Neuronal stem cell (in vitro differentiated cells): ENCODE measurements around the gene S100Z.

ENCODE experiments used
- DNase-seq: peaks from one replicate; pipeline ENCODE4 v3.0.0-alpha.2; 2013; ENCODE audit warnings: low spot score
- H2AFZ ChIP-seq: one replicate; pipeline ENCODE4 v1.6.1; 2013; ENCODE audit warnings: mild to moderate bottlenecking, low read length, inconsistent platforms
- H2AK5ac ChIP-seq: 2 replicates; pipeline ENCODE4 v1.6.1; 2013; ENCODE audit warnings: low read depth, mild to moderate bottlenecking, inconsistent platforms, low read length, moderate library complexity, mixed read lengths
- H2BK120ac ChIP-seq: 2 replicates; pipeline ENCODE4 v1.6.1; 2013; ENCODE audit warnings: low read depth, mild to moderate bottlenecking, inconsistent platforms, low read length, moderate library complexity, mixed read lengths
- H2BK12ac ChIP-seq: one replicate; pipeline ENCODE4 v1.6.1; 2013; ENCODE audit warnings: low read length, inconsistent platforms
- H2BK15ac ChIP-seq: 2 replicates; pipeline ENCODE4 v1.6.1; 2013; ENCODE audit warnings: mild to moderate bottlenecking, low read length, inconsistent platforms, mixed read lengths
- H2BK5ac ChIP-seq: one replicate; pipeline ENCODE4 v1.6.1; 2013; ENCODE audit warnings: inconsistent platforms, mild to moderate bottlenecking, low read length, moderate library complexity
- H3K14ac ChIP-seq: one replicate; pipeline ENCODE4 v1.6.1; 2013; ENCODE audit warnings: low read length, inconsistent platforms
- H3K18ac ChIP-seq: 2 replicates; pipeline ENCODE4 v1.6.1; 2013; ENCODE audit warnings: low read length, inconsistent platforms
- H3K23ac ChIP-seq: 2 replicates; pipeline ENCODE4 v1.6.1; 2013; ENCODE audit warnings: low read depth, mild to moderate bottlenecking, mixed read lengths, low read length, inconsistent platforms; ENCODE audit not compliant: poor library complexity
- H3K27ac ChIP-seq: replicated peaks from 3 replicates; pipeline ENCODE4 v1.5.1; 2013; ENCODE audit warnings: low read length, inconsistent platforms
- H3K27me3 ChIP-seq, 3 experiments: 2 replicates each; pipeline ENCODE4 v1.6.1; 2013; ENCODE audit warnings: low read length in 3 of 3, mild to moderate bottlenecking in 2 of 3, inconsistent platforms in 1 of 3, low read depth in 1 of 3, mixed read lengths in 1 of 3, moderate library complexity in 1 of 3; ENCODE audit not compliant: control insufficient read depth in 3 of 3, insufficient read depth in 3 of 3
- H3K36me3 ChIP-seq, 2 donors: replicated peaks in 1 of 2; 2 replicates each; pipeline ENCODE4 v1.6.1; 2013; ENCODE audit warnings: low read length in 2 of 2; ENCODE audit not compliant: control insufficient read depth in 2 of 2, insufficient read depth in 2 of 2
- H3K4ac ChIP-seq: 2 replicates; pipeline ENCODE4 v1.6.1; 2013; ENCODE audit warnings: inconsistent platforms, mild to moderate bottlenecking, low read length, moderate library complexity
- H3K4me1 ChIP-seq, 2 donors: 1 replicate in 1 of 2; 2 replicates in 1 of 2; pipeline ENCODE4 v1.6.1; 2013; ENCODE audit warnings: low read length in 2 of 2, low read depth in 1 of 2; ENCODE audit not compliant: control insufficient read depth in 2 of 2, insufficient read depth in 1 of 2
- H3K4me2 ChIP-seq: one replicate; pipeline ENCODE4 v1.6.1; 2013; ENCODE audit warnings: mild to moderate bottlenecking, low read length, inconsistent platforms; ENCODE audit not compliant: insufficient read depth, poor library complexity, severe bottlenecking
- H3K4me3 ChIP-seq, 2 donors: 2 replicates each; pipeline ENCODE4 v1.5.1; 2013; ENCODE audit warnings: low read length in 2 of 2, mild to moderate bottlenecking in 2 of 2, inconsistent platforms in 1 of 2, moderate library complexity in 1 of 2
- H3K79me1 ChIP-seq: one replicate; pipeline ENCODE4 v1.6.1; 2013; ENCODE audit warnings: low read depth, mild to moderate bottlenecking, inconsistent platforms, low read length, moderate library complexity
- H3K9ac ChIP-seq: one replicate; pipeline ENCODE4 v1.6.1; 2013; ENCODE audit warnings: mild to moderate bottlenecking, low read depth, low read length, inconsistent platforms; ENCODE audit not compliant: poor library complexity
- H3K9me3 ChIP-seq, 2 donors: replicated peaks in 1 of 2; 2 replicates each; pipeline versions ENCODE3 to v1.6.1; 2013; ENCODE audit warnings: low read length in 2 of 2, mild to moderate bottlenecking in 2 of 2, inconsistent platforms in 1 of 2, low read depth in 1 of 2, mixed read lengths in 1 of 2, moderate library complexity in 1 of 2; ENCODE audit not compliant: control insufficient read depth in 2 of 2, insufficient read depth in 1 of 2
- H4K8ac ChIP-seq: one replicate; pipeline ENCODE4 v1.6.1; 2013; ENCODE audit warnings: low read depth, mild to moderate bottlenecking, inconsistent platforms, low read length, moderate library complexity
- H4K91ac ChIP-seq: one replicate; pipeline ENCODE4 v1.6.1; 2013; ENCODE audit warnings: low read length, low read depth, mild to moderate bottlenecking, inconsistent platforms; ENCODE audit not compliant: poor library complexity
- WGBS, 2 donors: extraction: QIAGEN DNeasy Blood & Tissue Kit; methylation state at CpG; one replicate each; pipeline ENCODE4 v1.1.7; 2013; ENCODE audit warnings: missing lambda C conversion rate in 2 of 2, mixed read lengths in 1 of 2; ENCODE audit not compliant: insufficient read length in 2 of 2, insufficient replicate concordance in 1 of 2; ENCODE audit errors: extremely low coverage in 2 of 2; 5-methylcytosine and 5-hydroxymethylcytosine counted together

Gene S100Z

GRCh38 chr5:76861612-76862011, 11.8 kb downstream of the S100Z start:
- Histone ChIP-seq H3K4me2 (no peak overlapping the region), H3K18ac (no peak overlapping the region), H2BK15ac (no peak overlapping the region), H3K23ac (no peak overlapping the region), H2AK5ac (no peak overlapping the region), H3K4me3 (no peak overlapping the region), H2AFZ (no peak overlapping the region), H3K4me1 (no peaks in the 10 kb centered on the region), H3K4ac (no peak overlapping the region), H2BK120ac (no peak overlapping the region), H4K91ac (no peak overlapping the region), H3K9me3 (no peaks in the 10 kb centered on the region), H3K36me3 (no peaks in the 10 kb centered on the region), H3K14ac (no peak overlapping the region), H3K27me3 (no peaks in the 10 kb centered on the region), H3K9ac (no peak overlapping the region), H4K8ac (no peak overlapping the region), H2BK5ac (no peak overlapping the region), H3K27ac (no peak overlapping the region), H2BK12ac (no peak overlapping the region), H3K79me1 (no peaks in the 10 kb centered on the region)
- DNase-seq: no peak
- WGBS, 2 donors: no CpG with 5 or more reads among the region's 5 CpGs

GRCh38 chr5:76863001-76863400, 13.2 kb downstream of the S100Z start:
- Histone ChIP-seq H4K8ac (no peak overlapping the region), H3K23ac (no peak overlapping the region), H2BK120ac (no peak overlapping the region), H3K9me3 (no peaks in the 10 kb centered on the region), H2AK5ac (no peak overlapping the region), H3K9ac (no peak overlapping the region), H4K91ac (no peak overlapping the region), H2BK15ac (no peak overlapping the region), H3K4me3 (no peak overlapping the region), H3K36me3 (no peaks in the 10 kb centered on the region), H3K4me2 (no peak overlapping the region), H2BK5ac (no peak overlapping the region), H3K4ac (no peak overlapping the region), H2BK12ac (no peak overlapping the region), H3K4me1 (peaks cover 0 to 3% of the 10 kb centered on the region in 2 donors), H3K14ac (no peak overlapping the region), H3K18ac (no peak overlapping the region), H2AFZ (no peak overlapping the region), H3K27ac (no peak overlapping the region), H3K79me1 (no peaks in the 10 kb centered on the region), H3K27me3 (no peaks in the 10 kb centered on the region)
- DNase-seq: no peak
- WGBS, 2 donors: no CpG with 5 or more reads among the region's 1 CpG

DNA sequence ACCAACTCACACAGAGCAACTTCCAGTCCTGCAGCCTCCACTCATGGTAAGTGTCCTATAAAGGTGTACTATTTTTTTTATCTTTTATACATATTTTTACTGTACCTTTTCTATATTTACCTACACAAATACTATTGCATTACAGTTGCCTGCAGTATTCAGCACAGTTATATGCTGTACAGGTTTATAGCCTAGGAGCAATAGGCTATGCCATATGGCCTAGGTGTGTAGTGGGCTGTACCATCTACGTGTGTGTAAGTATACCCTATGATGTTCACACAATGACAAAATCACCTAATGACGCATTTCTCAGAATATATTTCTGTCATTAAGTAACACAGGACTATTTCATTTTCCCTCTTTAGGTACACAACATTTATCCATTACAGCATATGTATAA, 16.7 kb downstream of the S100Z start:
- Histone ChIP-seq H3K4ac (no peak overlapping the region), H2BK5ac (no peak overlapping the region), H3K36me3 (no peaks in the 10 kb centered on the region), H2BK12ac (no peak overlapping the region), H3K14ac (no peak overlapping the region), H2AFZ (no peak overlapping the region), H3K9ac (no peak overlapping the region), H3K4me1 (peaks cover 0 to 3% of the 10 kb centered on the region in 2 donors), H4K8ac (no peak overlapping the region), H2AK5ac (no peak overlapping the region), H3K27me3 (no peaks in the 10 kb centered on the region), H2BK120ac (no peak overlapping the region), H3K4me3 (no peak overlapping the region), H3K9me3 (no peaks in the 10 kb centered on the region), H3K27ac (no peak overlapping the region), H3K4me2 (no peak overlapping the region), H2BK15ac (no peak overlapping the region), H4K91ac (no peak overlapping the region), H3K79me1 (no peaks in the 10 kb centered on the region), H3K18ac (no peak overlapping the region), H3K23ac (no peak overlapping the region)
- DNase-seq: no peak
- no CpG with 5 or more reads among the region's 2 CpGs for WGBS, 2 donors

DNA sequence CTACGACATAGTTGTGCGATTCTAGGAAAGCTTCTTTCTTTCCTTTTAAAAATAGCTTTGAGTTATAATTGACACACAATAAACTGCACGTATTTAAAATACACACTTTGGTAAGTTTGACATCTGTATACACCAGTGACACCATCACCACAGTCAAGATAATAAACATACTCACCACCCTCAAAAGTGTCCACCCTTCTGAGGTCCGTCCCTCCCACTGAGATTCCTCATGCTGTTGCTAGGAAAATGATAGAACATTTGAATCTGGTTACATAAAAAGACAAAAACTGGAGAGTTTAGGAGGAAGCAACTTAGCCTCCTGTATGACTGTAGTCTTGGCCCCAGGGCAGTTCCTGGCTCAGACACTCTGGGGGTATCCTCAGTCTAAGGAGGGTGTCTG, 17.2 kb downstream of the S100Z start:
- no peak overlapping the region for H3K27ac ChIP-seq
- H3K79me1 ChIP-seq: no peaks in the 10 kb centered on the region
- no peak overlapping the region for H2BK120ac ChIP-seq
- no peak overlapping the region for H3K4me3 ChIP-seq
- H3K9ac ChIP-seq: no peak overlapping the region
- no peaks in the 10 kb centered on the region for H3K9me3 ChIP-seq
- H3K27me3 ChIP-seq: no peaks in the 10 kb centered on the region
- H2AK5ac ChIP-seq: no peak overlapping the region
- H3K23ac ChIP-seq: no peak overlapping the region
- H4K8ac ChIP-seq: no peak overlapping the region
- no peak overlapping the region for H3K18ac ChIP-seq
- no peak overlapping the region for H3K4ac ChIP-seq
- no peak overlapping the region for H2BK5ac ChIP-seq
- no CpG with 5 or more reads among the region's 4 CpGs for whole genome bisulfite sequencing, 2 donors
- no peak for DNase-seq
- no peak overlapping the region for H3K4me2 ChIP-seq
- H2BK15ac ChIP-seq: no peak overlapping the region
- peaks cover 0 to 3% of the 10 kb centered on the region in 2 donors for H3K4me1 ChIP-seq
- H4K91ac ChIP-seq: no peak overlapping the region
- H2AFZ ChIP-seq: peak overlapping the region; percentile 65
- no peaks in the 10 kb centered on the region for H3K36me3 ChIP-seq
- H2BK12ac ChIP-seq: no peak overlapping the region
- H3K14ac ChIP-seq: no peak overlapping the region
